Ammon's horn (tissue), 1 donor: Measurements from ENCODE around the gene MGME1.

Experiments
- DNase-seq: peaks from one replicate; pipeline ENCODE4 v3.0.0-alpha.2; 2016; ENCODE audit warnings: low spot score

Gene MGME1

GRCh38 chr20:17968366-17969277 is at the start of gene MGME1, which contains the start of gene SNX5:
MGME1 (plus strand) TSS chr20:17969018; CDS start chr20:17969860, 842 bp downstream.
SNX5 (minus strand) TSS chr20:17968794; CDS start chr20:17968425, 369 bp downstream.
- DNase-seq: peak; percentile 99

- DNase-seq: no peak
These were observed 49.7 kb upstream of the MGME1 start for GRCh38 chr20:17919149-17919548.

- DNase-seq: no peak
These were observed 47.0 kb upstream of the MGME1 start for GRCh38 chr20:17921774-17922173.

GRCh38 chr20:17925141-17925939 is 43.5 kb upstream of the MGME1 start:
- DNase-seq: no peak

GRCh38 chr20:17925940-17926300 is 42.9 kb upstream of the MGME1 start:
- no peak for DNase-seq

- no peak for DNase-seq
These were observed 40.6 kb upstream of the MGME1 start for GRCh38 chr20:17928211-17928611.

GRCh38 chr20:17928633-17929311 is 40.0 kb upstream of the MGME1 start:
- DNase-seq: no peak

- DNase-seq: no peak
These were observed 37.3 kb upstream of the MGME1 start for GRCh38 chr20:17931513-17931912.

GRCh38 chr20:17932396-17932795 is 36.4 kb upstream of the MGME1 start:
- DNase-seq: no peak

- no peak for DNase-seq
These were observed 35.7 kb upstream of the MGME1 start for GRCh38 chr20:17933121-17933520.

- DNase-seq: no peak
These were observed 35.1 kb upstream of the MGME1 start for GRCh38 chr20:17933711-17934110.

- no peak for DNase-seq
These were observed 34.5 kb upstream of the MGME1 start for GRCh38 chr20:17934141-17934862.

GRCh38 chr20:17935186-17935585 is 33.6 kb upstream of the MGME1 start:
- DNase-seq: no peak

GRCh38 chr20:17935761-17936160 is 33.1 kb upstream of the MGME1 start:
- no peak for DNase-seq

- no peak for DNase-seq
These were observed 32.5 kb upstream of the MGME1 start for GRCh38 chr20:17936286-17936760.

GRCh38 chr20:17936761-17937732 is 31.8 kb upstream of the MGME1 start:
- no peak for DNase-seq

GRCh38 chr20:17938871-17939619 is 29.8 kb upstream of the MGME1 start:
- peak; percentile 77 for DNase-seq

- no peak for DNase-seq
These were observed 29.1 kb upstream of the MGME1 start for GRCh38 chr20:17939622-17940223.
